Stimulated activated CD8-positive, alpha-beta memory T cell treated with anti-CD3 and anti-CD28 coated beads, Interleukin-7, amount 100 ng/mL, for 24 hours (primary cell): ENCODE results near the gene FABP6.
A peak's percentile ranks its signal among the peaks of the same experiment; 100 is the strongest.
"Not testable (repeated sequence)": the region's sequence is repeated elsewhere in the genome, so short reads cannot be mapped to it uniquely, and the experiment has no call there.

ENCODE experiments used
- DNase-seq: peaks from one replicate; pipeline ENCODE4 v3.0.0-alpha.2; 2020; ENCODE audit warnings: low read depth

FABP6 gene, protein sequence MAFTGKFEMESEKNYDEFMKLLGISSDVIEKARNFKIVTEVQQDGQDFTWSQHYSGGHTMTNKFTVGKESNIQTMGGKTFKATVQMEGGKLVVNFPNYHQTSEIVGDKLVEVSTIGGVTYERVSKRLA

GRCh38 chr5:160229190-160229742 is at the start of gene FABP6:
FABP6 (plus strand) TSS chr5:160229506; CDS start chr5:160229558, 52 bp downstream.
- DNase-seq = no peak

DNA sequence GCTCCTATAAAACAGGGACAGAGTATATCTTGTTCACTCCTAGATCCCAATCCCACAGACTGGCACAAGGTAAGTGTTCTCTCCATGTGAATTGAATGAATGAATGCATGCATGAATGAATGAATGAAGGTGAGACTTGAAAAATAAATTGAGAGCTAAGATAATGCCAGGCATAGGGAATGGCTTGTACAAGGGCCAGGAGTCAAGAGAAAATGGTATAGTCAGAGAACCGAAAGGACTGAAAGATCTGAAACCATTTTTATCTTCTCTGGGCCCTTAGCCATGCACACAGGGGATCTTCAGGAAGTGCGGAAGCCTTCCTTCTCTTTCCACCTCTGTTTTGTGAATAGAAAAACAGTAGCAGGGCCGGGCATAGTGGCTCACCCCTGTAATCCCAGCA is 48.4 kb upstream of the FABP6 start:
- DNase-seq = no peak

DNA sequence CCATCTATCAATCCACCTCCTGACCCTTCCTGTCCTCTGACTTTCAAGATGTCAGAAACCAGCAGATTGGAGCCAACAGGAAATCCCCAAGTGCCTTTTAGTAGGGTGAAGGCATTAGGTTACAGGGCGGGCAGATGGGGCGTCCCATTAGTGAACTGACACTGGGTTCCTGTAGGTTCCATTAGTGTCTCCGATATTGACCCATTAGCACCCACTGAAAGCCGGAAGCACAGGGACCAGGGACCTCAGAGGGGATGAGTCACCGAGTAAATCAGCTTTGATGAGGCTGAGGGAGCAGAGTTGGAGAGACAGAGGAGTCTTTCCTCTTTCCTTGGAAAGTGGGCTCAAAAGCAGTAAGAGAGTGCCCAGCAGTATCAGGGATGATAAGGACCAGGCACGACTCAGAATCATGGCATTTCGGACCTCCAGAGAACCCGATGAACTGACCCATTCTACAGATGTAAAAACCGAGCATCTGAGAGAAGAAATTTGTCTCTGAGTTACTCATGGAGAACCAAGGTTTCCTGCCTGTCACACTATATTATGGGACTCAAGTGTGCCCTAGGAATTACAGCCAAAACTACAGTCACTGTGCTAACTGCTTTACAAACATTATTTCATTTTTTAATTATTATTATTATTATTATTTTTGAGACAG is 47.2 kb upstream of the FABP6 start:
- no peak for DNase-seq

- DNase-seq = no peak
Observed at GRCh38 chr5:160183075-160183474, 46.2 kb upstream of the FABP6 start.

DNA sequence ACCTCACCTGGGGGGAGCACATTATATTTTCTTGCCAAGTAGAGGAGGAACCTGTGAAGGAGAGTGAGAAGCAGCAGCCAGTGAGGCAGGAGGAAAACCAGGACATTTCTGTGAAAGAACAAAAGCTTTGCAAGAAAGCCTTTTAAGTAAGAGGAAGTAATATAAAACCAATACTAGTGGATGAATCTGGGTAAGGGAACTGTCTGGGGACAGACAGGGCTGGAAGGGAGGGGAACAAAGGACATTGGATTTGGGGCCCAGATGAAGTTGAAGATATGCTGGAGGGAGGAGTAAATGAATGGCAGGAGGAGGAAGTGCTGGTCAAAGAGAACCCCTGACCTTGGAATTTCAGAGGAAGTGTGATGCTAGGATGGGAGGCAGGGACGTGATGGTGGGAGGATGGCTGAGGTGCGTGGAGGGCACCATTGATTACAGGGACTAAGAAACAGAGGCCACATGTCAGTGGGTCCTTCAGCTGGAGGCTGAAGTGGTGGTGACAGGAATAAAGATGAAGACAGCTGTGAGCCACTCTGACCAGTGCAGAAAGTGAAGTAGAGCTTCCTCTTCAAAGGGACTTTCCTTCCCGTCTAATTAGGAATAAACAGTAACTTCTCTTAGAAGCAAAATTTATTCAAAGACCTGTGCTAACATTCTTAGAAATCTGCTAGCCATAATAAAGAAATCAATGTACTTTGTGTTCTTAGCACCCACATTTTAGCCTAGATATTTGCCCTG is 43.5 kb upstream of the FABP6 start:
- DNase-seq = no peak

- DNase-seq = no peak
Observed at GRCh38 chr5:160186480-160186879, 42.8 kb upstream of the FABP6 start.

- DNase-seq = no peak
Observed at GRCh38 chr5:160187091-160187490, 42.2 kb upstream of the FABP6 start.

DNA sequence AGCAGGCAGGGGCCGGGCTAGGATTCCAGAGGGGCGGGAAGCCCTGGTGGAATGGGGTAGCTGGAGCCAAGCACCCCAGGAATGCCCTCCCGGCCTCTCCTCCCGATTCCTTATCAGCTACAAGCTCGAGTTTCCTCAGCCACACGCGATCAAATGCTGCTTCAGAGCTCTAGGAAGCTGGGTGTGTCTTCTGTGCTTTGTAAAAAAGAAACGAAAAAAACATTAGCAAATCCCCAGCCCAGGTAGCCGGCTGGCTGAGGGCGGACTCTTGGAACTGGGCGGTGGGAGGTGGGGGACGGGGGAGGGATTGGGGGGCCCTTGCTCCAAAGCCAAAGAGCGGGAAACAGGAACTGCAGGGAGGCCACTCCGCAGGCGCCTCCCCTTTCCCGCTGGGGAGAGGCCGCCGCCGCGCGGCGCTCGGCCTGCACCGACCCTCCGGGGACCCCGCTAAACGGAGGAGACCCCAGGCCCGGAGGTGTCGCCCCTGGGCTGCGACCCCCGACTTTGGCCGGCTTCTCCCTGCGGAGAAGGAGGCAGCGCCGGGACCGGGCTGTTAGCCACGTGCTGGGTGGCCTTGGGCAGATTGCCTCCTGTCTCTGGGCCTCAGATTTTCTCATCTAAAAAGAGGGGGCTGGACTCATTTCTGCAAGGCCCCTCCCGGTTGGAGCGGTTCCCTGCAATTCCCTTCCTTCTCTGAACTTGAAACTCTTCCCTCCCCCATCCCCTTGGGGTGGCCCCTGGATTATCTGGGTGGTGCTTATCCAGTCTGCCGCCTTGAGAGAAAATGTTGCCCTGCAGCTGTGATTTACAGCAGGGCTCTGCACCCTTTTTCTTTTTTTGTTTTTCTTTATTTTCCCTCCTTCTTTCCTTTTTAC is 40.9 kb upstream of the FABP6 start:
- DNase-seq = no peak

- DNase-seq = no peak
Observed at GRCh38 chr5:160192424-160192823, 36.9 kb upstream of the FABP6 start.

DNA sequence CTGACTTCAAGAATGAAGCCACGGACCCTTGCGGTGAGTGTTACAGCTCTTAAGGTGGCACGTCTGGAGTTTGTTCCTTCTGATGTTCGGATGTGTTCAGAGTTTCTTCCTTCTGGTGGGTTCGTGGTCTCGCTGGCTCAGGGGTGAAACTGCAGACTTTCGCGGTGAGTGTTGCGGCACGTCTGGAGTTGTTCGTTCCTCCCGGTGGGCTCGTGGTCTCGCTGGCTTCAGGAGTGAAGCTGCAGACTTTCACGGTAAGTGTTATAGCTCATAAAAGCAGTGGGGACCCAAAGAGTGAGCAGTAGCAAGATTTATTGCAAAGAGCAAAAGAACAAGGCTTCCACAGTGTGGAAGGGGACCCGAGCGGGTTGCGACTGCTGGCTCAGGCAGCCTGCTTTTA is 36.2 kb upstream of the FABP6 start:
- not testable (repeated sequence) for DNase-seq

DNA sequence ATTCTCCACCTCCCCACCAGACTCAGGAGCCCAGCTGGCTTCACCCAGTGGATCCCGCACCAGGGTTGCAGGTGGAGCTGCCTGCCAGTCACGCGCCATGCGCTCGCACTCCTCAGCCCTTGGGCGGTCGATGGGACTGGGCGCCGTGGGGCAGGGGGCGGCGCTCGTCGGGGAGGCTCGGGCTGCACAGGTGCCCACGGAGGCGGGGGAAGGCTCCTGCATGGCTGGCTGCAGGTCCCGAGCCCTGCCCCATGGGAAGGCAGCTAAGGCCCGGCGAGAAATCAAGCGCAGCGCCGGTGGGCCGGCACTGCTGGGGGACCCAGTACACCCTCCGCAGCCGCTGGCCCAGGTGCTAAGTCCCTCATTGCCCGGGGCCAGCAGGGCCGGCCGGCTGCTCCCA is 35.5 kb upstream of the FABP6 start:
- DNase-seq = not testable (repeated sequence)

DNA sequence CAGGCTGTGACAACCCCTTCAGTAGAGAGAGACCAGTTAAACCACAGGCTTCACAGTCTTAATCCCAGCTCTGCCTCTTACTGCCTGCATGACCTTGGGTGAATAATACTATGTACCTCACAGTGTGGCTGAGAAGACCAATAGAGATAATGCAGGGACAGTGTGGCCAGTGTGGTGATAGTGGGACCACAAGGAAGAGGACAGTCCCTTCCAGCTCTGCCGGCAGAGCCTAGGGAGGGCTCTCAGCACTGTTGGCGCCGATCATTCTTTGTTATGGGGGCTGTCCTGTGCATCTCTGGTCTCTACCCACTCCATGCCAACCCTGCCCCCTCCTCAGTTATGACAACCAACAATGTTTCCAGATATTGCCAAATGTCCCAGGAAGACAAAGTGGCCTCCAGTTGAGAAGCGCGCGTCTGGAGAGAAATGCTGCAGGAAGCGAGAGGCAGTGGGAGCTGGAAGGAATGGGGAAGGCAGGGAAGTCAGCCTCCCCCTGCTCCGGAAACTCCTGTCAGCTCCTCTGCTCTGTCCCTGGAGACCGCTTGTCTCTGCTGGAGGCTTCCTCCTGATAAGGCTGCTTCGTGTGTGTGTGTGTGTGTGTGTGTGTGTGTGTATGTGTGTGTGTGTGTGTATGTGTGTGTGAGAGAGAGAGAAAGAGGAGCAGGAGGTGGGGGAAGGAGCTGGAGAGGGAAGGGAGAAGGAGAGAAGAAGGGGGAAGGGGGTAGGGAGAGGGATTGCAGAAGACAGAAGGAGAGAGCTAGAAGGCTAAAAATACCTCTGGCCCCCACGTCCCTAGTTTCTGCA is 31.8 kb upstream of the FABP6 start:
- DNase-seq = no peak

GRCh38 chr5:160198146-160198545 is 31.2 kb upstream of the FABP6 start:
- DNase-seq = no peak

DNA sequence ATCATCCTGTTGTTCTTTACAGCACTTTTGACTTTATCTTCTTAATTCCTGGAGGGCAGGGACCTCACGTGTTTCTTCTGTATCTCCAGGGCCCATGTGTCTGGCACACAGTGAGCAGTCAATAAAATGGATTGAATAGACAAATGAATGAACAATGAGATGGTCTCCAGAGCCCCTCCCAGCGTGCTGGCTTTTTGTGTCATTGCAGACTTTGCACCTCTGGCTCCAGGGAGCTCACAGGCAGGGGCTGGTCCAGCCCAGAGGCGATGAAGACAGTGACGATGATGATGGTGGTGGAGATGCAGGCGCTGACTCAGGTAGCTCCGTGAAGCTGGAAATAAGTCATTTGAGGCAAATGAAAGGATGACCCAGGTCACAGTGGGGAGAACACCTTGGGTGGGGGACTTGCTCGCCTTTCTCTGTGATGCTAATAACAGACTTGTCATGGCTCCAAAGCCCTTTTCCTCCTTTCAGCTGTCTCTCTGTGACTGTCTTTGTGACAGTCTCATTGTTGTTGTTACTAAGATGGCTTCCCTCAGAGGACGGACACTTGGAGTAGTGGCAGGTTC is 30.4 kb upstream of the FABP6 start:
- no peak for DNase-seq

DNA sequence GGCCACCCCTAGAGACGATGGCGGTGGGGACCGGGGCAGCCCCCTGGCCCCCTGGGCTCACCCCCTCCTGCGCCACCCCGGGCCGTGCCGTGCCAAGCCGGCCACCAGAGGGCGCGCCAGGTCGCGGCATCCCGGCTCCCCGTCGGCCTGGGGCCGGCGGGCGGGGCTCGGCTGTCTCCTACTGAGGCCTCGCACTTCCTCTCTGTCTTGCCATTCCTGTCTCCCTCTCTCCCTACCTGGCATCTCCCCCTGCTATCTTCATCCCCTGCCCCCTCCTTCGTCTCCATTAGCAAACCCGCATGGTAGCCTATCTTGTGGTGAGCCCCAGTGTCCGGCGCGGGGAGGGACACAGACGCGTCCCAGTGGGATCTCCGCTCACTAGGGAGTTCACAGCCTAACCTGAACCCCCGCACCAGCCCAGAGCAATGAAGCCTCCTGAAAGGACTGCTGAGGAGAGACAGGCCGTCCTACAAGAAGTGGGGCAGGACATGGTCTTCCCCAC is 29.8 kb upstream of the FABP6 start:
- peak; percentile 69 for DNase-seq

GRCh38 chr5:160207061-160207460 is 22.2 kb upstream of the FABP6 start:
- no peak for DNase-seq

GRCh38 chr5:160209917-160210316 is 19.4 kb upstream of the FABP6 start:
- no peak for DNase-seq

DNA sequence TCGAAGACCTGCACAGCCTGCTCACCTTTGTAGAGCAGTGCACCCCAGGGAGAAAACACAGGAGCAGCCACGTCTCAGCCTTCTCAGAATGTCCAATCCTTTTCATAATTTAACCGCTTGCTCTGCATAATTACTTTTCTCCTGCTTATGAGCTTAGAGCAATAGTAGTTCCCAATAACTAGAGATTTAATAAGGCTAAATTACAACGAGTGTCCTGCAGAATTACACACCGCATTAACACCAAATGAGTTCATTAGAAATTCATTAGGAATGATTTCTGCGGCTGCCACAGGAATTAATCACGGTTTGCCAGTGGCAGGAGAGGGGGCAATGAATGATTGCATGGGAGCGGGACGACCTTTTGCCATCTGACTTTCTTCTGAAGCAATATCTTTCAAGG is 18.7 kb upstream of the FABP6 start:
- DNase-seq = no peak

- no peak for DNase-seq
Observed at GRCh38 chr5:160211352-160211751, 18.0 kb upstream of the FABP6 start.

DNA sequence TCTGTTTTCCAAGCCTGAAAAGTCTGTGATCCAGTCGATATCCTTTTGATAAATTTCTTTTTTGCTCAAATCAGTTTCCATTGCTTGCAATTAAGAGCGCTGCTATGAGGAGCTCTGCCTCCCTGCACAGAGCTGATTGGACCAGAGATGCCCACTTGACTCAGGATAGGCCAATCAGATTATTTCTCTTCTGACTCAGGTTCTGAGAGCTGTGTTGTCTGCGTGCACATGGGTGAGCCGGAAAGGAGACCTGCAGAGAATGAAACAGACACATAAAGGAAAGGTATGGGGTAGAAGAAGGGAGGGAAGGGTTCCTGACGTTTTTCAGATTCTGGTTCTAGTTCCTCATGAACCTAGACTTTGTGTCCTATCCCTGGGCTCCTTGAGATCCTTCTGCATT is 15.8 kb upstream of the FABP6 start:
- no peak for DNase-seq

DNA sequence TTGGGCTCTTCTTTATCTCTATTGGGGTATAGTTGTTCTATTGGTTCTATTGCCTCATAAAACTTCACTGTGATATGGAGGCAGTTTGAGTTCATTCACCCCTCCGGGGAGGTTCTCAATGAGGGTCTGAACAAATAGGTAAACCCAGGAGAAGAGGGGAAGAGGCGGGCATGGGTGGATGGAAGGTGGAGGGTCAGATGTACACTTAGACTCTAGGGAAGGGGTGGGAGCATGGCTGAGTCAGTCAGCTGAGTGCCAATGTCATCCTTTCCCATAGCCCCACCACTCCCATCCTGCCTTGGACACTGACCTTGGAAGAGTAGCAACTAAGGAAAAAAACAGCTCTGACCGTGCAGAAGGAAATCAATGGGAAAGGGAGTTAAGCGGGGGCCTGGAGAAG is 9.9 kb upstream of the FABP6 start:
- no peak for DNase-seq
